ENCODE data around the gene COX4I2.
"Not testable (repeated sequence)": the region's sequence is repeated elsewhere in the genome, so short reads cannot be mapped to it uniquely, and the experiment has no call there.

The COX4I2 gene

GRCh38 chr20:31595654-31596411, 41.9 kb upstream of the COX4I2 start:
- no peak overlapping the region for H3K4me3 ChIP-seq (ENCODE audit: low read length)
- peak; percentile 53 for DNase-seq (ENCODE audit: low read depth)
- TF ChIP-seq, protein P1, sequence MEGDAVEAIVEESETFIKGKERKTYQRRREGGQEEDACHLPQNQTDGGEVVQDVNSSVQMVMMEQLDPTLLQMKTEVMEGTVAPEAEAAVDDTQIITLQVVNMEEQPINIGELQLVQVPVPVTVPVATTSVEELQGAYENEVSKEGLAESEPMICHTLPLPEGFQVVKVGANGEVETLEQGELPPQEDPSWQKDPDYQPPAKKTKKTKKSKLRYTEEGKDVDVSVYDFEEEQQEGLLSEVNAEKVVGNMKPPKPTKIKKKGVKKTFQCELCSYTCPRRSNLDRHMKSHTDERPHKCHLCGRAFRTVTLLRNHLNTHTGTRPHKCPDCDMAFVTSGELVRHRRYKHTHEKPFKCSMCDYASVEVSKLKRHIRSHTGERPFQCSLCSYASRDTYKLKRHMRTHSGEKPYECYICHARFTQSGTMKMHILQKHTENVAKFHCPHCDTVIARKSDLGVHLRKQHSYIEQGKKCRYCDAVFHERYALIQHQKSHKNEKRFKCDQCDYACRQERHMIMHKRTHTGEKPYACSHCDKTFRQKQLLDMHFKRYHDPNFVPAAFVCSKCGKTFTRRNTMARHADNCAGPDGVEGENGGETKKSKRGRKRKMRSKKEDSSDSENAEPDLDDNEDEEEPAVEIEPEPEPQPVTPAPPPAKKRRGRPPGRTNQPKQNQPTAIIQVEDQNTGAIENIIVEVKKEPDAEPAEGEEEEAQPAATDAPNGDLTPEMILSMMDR (IDR thresholded peaks at IDR 0.05; ENCODE audit: insufficient read depth, low read depth, low read length, missing control alignments): no peak

DNA sequence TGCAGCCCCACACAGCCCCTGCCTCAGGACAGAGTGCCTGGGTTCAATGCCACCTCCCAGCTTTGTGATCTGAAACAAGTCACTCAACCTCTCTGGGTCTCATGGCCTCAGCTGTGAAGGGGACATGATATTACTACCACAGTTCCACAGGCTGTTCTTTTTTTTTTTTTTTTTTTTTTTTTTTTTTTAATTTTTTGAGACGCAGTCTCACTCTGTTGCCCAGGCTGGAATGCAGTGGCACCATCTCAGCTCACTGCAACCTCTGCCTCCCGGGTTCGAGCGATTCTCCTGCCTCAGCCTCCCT, 41.3 kb upstream of the COX4I2 start:
- not testable (repeated sequence) for H3K4me3 ChIP-seq (ENCODE audit: low read length); DNase-seq (ENCODE audit: low read depth)

DNA sequence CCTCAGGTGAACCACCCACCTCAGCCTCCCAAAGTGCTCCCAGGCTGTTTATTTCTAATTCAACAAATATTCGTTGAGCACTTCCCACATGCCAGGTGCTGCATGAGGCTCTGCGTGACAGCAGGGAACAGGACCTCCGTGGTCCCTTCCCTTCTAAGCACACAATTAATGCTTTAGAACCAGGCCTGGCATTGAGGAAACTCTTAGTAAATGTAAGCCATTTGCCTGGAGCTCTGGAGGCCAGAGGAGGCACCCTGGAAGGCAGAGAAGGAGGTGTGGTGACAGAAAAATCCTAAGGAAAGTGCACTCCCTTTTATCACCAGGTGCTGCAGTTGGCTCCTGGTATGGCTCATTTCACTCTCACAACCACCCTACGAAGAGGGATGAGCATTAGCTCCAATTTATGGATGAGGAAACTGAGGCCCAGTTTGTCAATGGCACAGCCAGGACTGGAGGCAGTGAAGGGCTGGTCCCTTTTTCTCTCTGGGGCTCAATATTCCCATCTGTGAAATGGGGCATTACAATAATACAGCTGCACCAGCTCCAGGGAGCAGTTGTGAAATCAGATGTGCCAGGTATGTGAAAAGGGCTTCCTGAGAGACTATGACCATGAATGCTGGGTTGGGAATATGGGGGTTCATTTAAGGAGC, 40.8 kb upstream of the COX4I2 start:
- no peak for DNase-seq (ENCODE audit: low read depth)
- H3K4me3 ChIP-seq (ENCODE audit: low read length): no peak overlapping the region
- TF ChIP-seq, protein P1 (IDR thresholded peaks at IDR 0.05; ENCODE audit: insufficient read depth, low read depth, low read length, missing control alignments): no peak

GRCh38 chr20:31597481-31597855, 40.2 kb upstream of the COX4I2 start:
- DNase-seq (ENCODE audit: low read depth): no peak
- no peak overlapping the region for H3K4me3 ChIP-seq (ENCODE audit: low read length)
- TF ChIP-seq, protein P1 (IDR thresholded peaks at IDR 0.05; ENCODE audit: insufficient read depth, low read depth, low read length, missing control alignments): no peak

DNA sequence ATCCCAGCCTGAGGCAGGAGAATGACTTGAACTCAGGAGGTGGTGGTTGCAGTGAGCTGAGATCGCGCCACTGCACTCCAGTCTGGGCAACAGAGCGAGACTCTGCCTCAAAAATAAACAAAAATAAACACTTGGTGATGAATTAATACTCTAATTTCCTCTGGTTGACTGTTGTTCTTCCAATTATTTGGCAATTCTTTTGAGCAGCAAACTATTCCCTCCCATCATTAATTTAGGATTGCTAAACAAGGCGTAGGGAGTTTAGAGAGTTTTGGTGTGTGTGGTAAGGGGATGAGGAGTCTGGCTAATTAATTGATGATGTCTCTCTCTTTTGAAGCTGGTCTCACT, 35.3 kb upstream of the COX4I2 start:
- TF ChIP-seq, protein P1 (IDR thresholded peaks at IDR 0.05; ENCODE audit: insufficient read depth, low read depth, low read length, missing control alignments): no peak
- H3K4me3 ChIP-seq (ENCODE audit: low read length): no peak overlapping the region
- no peak for DNase-seq (ENCODE audit: low read depth)

GRCh38 chr20:31602779-31603441, 34.8 kb upstream of the COX4I2 start:
- peak; percentile 85 for DNase-seq (ENCODE audit: low read depth)
- TF ChIP-seq, protein P1 (IDR thresholded peaks at IDR 0.05; ENCODE audit: insufficient read depth, low read depth, low read length, missing control alignments): no peak
- H3K4me3 ChIP-seq (ENCODE audit: low read length): no peak overlapping the region

- H3K4me3 ChIP-seq (ENCODE audit: low read length): peak overlapping the region; percentile 82
- TF ChIP-seq, protein P1 (IDR thresholded peaks at IDR 0.05; ENCODE audit: insufficient read depth, low read depth, low read length, missing control alignments): no peak
- peak; percentile 90 for DNase-seq (ENCODE audit: low read depth)
Observed at GRCh38 chr20:31603822-31604566, 33.7 kb upstream of the COX4I2 start.
